PC-9 (cell line): ENCODE measurements around the gene HNRNPAB. TPM values are rescaled to one million over a fixed set of nuclear protein-coding genes. Genes with fewer than 3 reads are reported as not detected.
"Not testable (repeated sequence)": the region's sequence is repeated elsewhere in the genome, so short reads cannot be mapped to it uniquely, and the experiment has no call there.

Experiments used
- BruUV-seq: library from RNA; stranded (reverse); fragments of 400-500 nt; replicated peaks from 2 replicates; lab custom pipeline; 2021; lab: Mats Ljungman, UMichigan
- CTCF ChIA-PET: fragments of 300-600 bp; sonication (Branson Sonifier 250); formaldehyde crosslinking; loops from one replicate; lab custom pipeline; 2022; ENCODE audit warnings: antibody characterized with exemption; lab: Charles Lee
- POLR2A ChIA-PET: fragments of 300-600 bp; sonication (Branson Sonifier 250); formaldehyde crosslinking; loops from one replicate; lab custom pipeline; 2022; ENCODE audit warnings: antibody characterized with exemption; ENCODE audit not compliant: unreplicated experiment; lab: Charles Lee
- DNase-seq, 2 experiments: peaks; one replicate each; pipeline versions ENCODE4 v3.0.0 to v3.0.0-alpha.2; 2015 to 2022; ENCODE audit warnings: mixed read lengths in 1 of 2
- H2AFZ ChIP-seq: fragments of 200-600 bp; sonication (generic); 2 replicates; pipeline ENCODE4 v1.8.1; 2017; ENCODE audit warnings: antibody characterized with exemption
- H3F3A ChIP-seq: fragments of 200-600 bp; sonication (generic); 2 replicates; pipeline ENCODE4 v1.8.1; 2017; ENCODE audit warnings: antibody characterized with exemption, mild to moderate bottlenecking, low read depth; ENCODE audit not compliant: insufficient read depth
- H3K27ac ChIP-seq: fragments of 200-600 bp; sonication (generic); 2 replicates; pipeline ENCODE4 v1.6.1; 2016; ENCODE audit warnings: mixed run types
- H3K27me3 ChIP-seq: fragments of 200-600 bp; sonication (generic); 2 replicates; pipeline ENCODE4 v1.6.1; 2016; ENCODE audit warnings: low read depth, mixed run types; ENCODE audit not compliant: insufficient read depth
- H3K36me3 ChIP-seq: fragments of 200-600 bp; sonication (generic); 2 replicates; pipeline ENCODE4 v1.6.1; 2016; ENCODE audit warnings: low read depth, mixed run types
- H3K4me1 ChIP-seq: fragments of 200-600 bp; sonication (generic); replicated peaks from 2 replicates; pipeline ENCODE4 v1.6.1; 2016; ENCODE audit warnings: mixed run types; ENCODE audit not compliant: insufficient read depth
- H3K4me2 ChIP-seq: fragments of 200-600 bp; sonication (generic); 2 replicates; pipeline ENCODE4 v1.6.1; 2017; ENCODE audit warnings: mixed run types
- H3K4me3 ChIP-seq: fragments of 200-600 bp; sonication (generic); 2 replicates; pipeline ENCODE4 v1.6.1; 2016; ENCODE audit warnings: mixed run types
- H3K79me2 ChIP-seq: fragments of 200-600 bp; sonication (generic); 2 replicates; pipeline ENCODE4 v1.6.1; 2017; ENCODE audit warnings: low read depth, mixed run types
- H3K9me2 ChIP-seq: fragments of 200-600 bp; sonication (generic); 2 replicates; pipeline ENCODE4 v1.8.1; 2017; ENCODE audit warnings: mild to moderate bottlenecking; ENCODE audit not compliant: insufficient read depth
- H3K9me3 ChIP-seq: fragments of 200-600 bp; sonication (generic); 2 replicates; pipeline ENCODE4 v1.8.1; 2016; ENCODE audit warnings: low read depth; ENCODE audit not compliant: insufficient read depth
- H4K20me1 ChIP-seq: fragments of 200-600 bp; sonication (generic); 2 replicates; pipeline ENCODE4 v1.8.1; 2017; ENCODE audit not compliant: insufficient read depth
- CTCF ChIP-seq: fragments of 200-600 bp; sonication (generic); conservative IDR thresholded peaks from 2 replicates; pipeline ENCODE4 v1.6.1; 2017; ENCODE audit warnings: mixed run types, antibody characterized with exemption, mild to moderate bottlenecking, moderate library complexity
- EZH2 ChIP-seq: fragments of 200-600 bp; sonication (generic); IDR thresholded peaks from 2 replicates; pipeline ENCODE4 v1.8.0; 2017; ENCODE audit warnings: antibody characterized with exemption, low read depth
- intact Hi-C: fragments of 100-400 bp; cut with micrococcal nuclease; formaldehyde crosslinking; loops from one replicate; pipeline ENCODE4 v1.10.0; 2022; ENCODE audit not compliant: unreplicated experiment
- total RNA-seq: library from RNA; stranded (reverse); gene quantifications from 2 replicates; pipeline ENCODE4 v1.2.3, GENCODE V29; 2021

Gene HNRNPAB
- total RNA-seq, 1 experiment from 2014 or later: 193 TPM

GRCh38 chr5:178249191-178249989, 45.1 kb downstream of the HNRNPAB start:
- H3K9me3 ChIP-seq: no peaks in the 10 kb centered on the region

GRCh38 chr5:178250263-178250662, 45.9 kb downstream of the HNRNPAB start:
- H3K36me3 ChIP-seq: no peaks in the 10 kb centered on the region
- H3K9me2 ChIP-seq: no peaks in the 10 kb centered on the region
- intact Hi-C loops: no loop called here
- CTCF ChIA-PET: no interaction called here
- H3K4me2 ChIP-seq: no peak overlapping the region
- no peaks in the 10 kb centered on the region for H3F3A ChIP-seq
- no peak overlapping the region for H3K27ac ChIP-seq
- peaks cover 73% of the 10 kb centered on the region for H3K27me3 ChIP-seq
- TF ChIP-seq CTCF (no peak), EZH2 (no peak)
- DNase-seq: peak in 1 of 2 experiments; percentile 25
- H3K9me3 ChIP-seq: no peaks in the 10 kb centered on the region
- no TSS peak for BruUV-seq
- no peaks in the 10 kb centered on the region for H4K20me1 ChIP-seq
- no peak overlapping the region for H2AFZ ChIP-seq
- POLR2A ChIA-PET: no interaction called here
- no peaks in the 10 kb centered on the region for H3K4me1 ChIP-seq
- H3K79me2 ChIP-seq: no peaks in the 10 kb centered on the region
- no peak overlapping the region for H3K4me3 ChIP-seq

More at GRCh38 chr5:178249191-178249989, 45.1 kb downstream of the HNRNPAB start:
- H3K4me2 ChIP-seq: no peak overlapping the region
- intact Hi-C loops: no loop called here
- peaks cover 66% of the 10 kb centered on the region for H3K27me3 ChIP-seq
- no peak overlapping the region for H2AFZ ChIP-seq
- H3F3A ChIP-seq: no peaks in the 10 kb centered on the region
- ChIA-PET POLR2A (no interaction called here), CTCF (no interaction called here)
- no peaks in the 10 kb centered on the region for H3K36me3 ChIP-seq
- DNase-seq: no peak
- BruUV-seq: no TSS peak
- no peaks in the 10 kb centered on the region for H4K20me1 ChIP-seq
- TF ChIP-seq EZH2: no peak
- TF ChIP-seq CTCF: no peak
- H3K9me2 ChIP-seq: no peaks in the 10 kb centered on the region
- no peaks in the 10 kb centered on the region for H3K79me2 ChIP-seq
- H3K4me1 ChIP-seq: no peaks in the 10 kb centered on the region
- no peak overlapping the region for H3K4me3 ChIP-seq
- no peak overlapping the region for H3K27ac ChIP-seq

DNA sequence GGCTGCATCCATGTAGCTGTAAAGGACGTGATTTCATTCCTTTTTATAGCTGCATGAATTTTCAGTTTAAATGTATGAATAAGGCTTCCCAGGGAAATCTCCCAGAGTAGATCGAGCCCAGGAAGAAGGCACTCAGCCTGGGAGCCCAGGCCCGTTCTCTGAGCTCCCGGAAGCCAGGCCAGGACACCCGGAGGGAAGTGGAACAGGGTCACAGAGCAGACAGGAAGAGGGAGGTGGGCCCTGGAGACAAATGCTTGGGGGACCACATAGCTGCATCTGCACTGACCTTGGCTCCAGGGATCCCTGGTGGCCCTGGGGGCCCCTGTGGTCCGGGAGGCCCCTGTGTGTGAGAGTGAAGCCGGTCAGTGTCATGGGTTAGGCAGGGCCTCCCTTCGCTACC, 47.9 kb downstream of the HNRNPAB start:
- Histone ChIP-seq H3K4me3 (no peak overlapping the region), H3K9me2 (no peaks in the 10 kb centered on the region), H3K36me3 (no peaks in the 10 kb centered on the region), H3F3A (no peaks in the 10 kb centered on the region), H3K27ac (no peak overlapping the region), H3K79me2 (no peaks in the 10 kb centered on the region), H2AFZ (no peak overlapping the region), H4K20me1 (no peaks in the 10 kb centered on the region), H3K4me2 (no peak overlapping the region), H3K4me1 (no peaks in the 10 kb centered on the region), H3K9me3 (no peaks in the 10 kb centered on the region), H3K27me3 (peaks cover 71% of the 10 kb centered on the region)
- intact Hi-C loops: no loop called here
- CTCF ChIA-PET: no interaction called here
- no TSS peak for BruUV-seq
- TF ChIP-seq EZH2 (no peak), CTCF (no peak)
- no peak for DNase-seq
- POLR2A ChIA-PET: no interaction called here

DNA sequence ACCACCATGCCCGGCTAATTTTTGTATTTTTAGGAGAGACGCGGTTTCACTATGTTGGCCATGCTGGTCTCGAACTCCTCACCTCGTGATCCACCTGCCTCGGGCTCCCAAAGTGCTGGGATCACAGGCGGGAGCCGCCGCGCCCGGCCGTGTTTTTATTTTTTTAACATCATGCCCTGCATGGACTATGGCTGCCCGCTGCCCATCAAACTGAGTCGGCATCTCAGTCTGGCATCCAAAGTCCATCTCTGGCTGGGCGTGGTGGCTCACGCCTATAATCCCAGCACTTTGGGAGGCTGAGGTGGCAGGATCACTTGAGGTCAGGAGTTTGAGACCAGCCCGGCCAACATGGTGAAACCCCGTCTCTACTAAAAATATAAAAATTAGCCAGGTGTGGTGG, 49.3 kb downstream of the HNRNPAB start:
- H4K20me1 ChIP-seq, H3K4me1 ChIP-seq, POLR2A ChIA-PET, H3K9me3 ChIP-seq, BruUV-seq, H3K79me2 ChIP-seq, H3K27ac ChIP-seq, H2AFZ ChIP-seq, H3K4me2 ChIP-seq, intact Hi-C loops, CTCF ChIA-PET, DNase-seq, H3K9me2 ChIP-seq, H3K36me3 ChIP-seq, H3K4me3 ChIP-seq, H3F3A ChIP-seq: not testable (repeated sequence)
- H3K27me3 ChIP-seq: peaks cover 66% of the 10 kb centered on the region
